GM19467 (cell line): ENCODE data around the gene NR2F1-AS1.
A peak's percentile ranks its signal among the peaks of the same experiment; 100 is the strongest.

Experiments
- ATAC-seq: cut with Tn5 transposase; IDR thresholded peaks from one replicate; pipeline ENCODE4 v1.9.1; 2021; ENCODE audit warnings: mild to moderate bottlenecking, moderate library complexity; ENCODE audit not compliant: unreplicated experiment

NR2F1-AS1 gene

GRCh38 chr5:93589829-93590215 is 8.8 kb upstream of the NR2F1-AS1 start:
- ATAC-seq, result no peak

GRCh38 chr5:93589152-93589828 is 8.3 kb upstream of the NR2F1-AS1 start:
- no peak for ATAC-seq

GRCh38 chr5:93588352-93589151 is 7.5 kb upstream of the NR2F1-AS1 start:
- ATAC-seq, result no peak

DNA sequence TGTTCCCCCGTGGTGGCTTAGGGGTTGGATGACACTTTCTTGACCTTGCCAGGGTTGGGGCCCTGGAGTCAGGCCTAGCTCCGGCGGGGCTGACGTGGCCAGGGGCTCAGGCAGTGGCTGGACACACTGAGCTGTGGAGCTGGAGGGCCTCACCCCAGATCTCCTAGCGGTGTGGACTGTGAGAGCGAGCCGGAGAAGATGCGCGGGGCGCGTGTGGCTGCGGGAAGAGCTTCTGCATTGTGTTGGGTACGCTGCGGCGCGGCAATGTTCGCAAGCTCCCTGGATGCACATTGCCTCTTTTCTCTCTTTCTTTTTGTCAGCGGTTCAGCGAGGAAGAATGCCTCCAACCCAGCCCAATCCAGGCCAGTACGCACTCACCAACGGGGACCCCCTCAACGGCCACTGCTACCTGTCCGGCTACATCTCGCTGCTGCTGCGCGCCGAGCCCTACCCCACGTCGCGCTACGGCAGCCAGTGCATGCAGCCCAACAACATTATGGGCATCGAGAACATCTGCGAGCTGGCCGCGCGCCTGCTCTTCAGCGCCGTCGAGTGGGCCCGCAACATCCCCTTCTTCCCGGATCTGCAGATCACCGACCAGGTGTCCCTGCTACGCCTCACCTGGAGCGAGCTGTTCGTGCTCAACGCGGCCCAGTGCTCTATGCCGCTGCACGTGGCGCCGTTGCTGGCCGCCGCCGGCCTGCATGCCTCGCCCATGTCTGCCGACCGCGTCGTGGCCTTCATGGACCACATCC is 6.8 kb upstream of the NR2F1-AS1 start:
- no peak for ATAC-seq

DNA sequence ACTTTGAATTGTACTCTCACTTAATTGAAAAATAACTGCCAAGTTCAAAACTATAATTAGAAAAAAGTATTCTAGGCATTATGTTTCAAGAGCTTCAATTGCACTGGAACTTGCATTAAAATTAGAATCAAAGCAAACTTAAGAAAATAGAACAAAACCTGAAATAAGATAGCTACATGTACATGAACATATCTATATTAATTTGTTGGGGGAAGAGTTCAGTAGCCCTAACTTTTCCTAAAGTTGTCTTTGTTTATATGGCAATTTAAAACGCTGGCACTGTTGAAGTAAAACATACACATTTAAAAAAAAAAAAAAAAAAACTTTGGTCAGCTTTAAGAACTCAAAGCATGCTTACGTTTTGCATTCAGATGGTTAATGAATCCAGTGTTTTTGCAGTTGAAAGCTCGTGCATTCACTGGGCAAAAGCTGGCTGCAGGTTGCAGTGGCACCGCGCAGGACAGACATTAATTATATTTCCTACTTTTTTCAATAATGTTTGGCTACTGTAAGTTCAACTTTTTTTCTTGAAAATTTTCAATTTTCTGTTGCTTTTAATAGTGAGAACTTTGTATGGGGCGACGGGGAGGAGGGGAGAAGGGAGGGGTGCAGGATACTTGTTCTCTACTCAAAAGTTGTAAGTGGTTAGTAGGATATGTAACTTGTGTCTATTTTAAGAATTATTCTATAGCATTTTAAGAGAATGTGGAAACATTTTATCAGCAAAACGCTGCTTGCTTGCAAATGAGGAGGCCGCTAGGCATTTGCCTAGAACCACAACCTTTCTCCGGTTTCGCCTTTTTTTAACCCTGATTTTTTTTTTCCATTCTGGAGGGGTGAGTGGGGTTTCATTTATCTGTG is 5.9 kb upstream of the NR2F1-AS1 start:
- ATAC-seq, result no peak

- ATAC-seq, result no peak
Measured at GRCh38 chr5:93585767-93586385, 4.9 kb upstream of the NR2F1-AS1 start.

- no peak for ATAC-seq
Measured at GRCh38 chr5:93585041-93585766, 4.2 kb upstream of the NR2F1-AS1 start.

- no peak for ATAC-seq
Measured at GRCh38 chr5:93584596-93585040, 3.6 kb upstream of the NR2F1-AS1 start.

DNA sequence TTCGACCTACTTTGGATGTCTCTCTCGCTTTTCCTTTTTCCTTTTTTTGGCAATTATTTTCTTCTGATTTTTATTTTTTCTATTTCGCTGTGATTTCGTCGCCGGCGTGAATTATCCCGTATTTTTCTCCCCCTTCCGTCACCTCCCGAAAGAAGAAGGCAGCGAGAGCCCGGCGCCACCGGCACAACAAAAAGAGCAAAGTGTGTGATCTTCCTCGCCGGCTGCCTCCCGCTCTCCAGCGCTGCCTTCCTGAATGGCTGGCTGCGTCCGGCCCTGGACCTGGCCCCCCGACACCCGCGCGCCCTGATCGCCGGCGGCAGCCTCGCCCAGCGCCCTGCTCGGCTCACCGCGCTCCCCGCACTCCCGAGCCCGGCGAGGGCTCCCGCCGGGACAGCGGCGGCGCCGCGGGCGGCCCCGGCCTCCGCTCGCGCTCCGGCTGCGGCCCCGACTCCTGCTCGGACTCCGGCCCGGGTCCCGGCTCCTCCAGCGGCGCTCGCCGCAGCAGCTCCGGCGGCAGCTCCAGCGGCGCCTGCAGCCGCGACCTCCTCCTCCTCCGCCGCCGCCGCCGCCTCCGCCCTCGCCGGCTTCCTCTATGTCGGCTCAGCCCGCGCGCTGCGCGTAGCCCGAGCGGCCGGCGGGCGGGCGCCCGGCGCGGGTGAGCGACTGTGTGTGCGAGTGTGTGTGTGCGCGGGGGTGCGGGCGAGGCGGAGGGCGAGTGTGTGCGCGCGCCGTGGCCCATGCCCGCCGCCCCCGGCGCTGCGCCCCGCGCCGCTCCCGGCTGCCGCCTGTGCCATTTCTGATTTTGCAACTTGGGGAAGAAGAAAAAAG is 3.0 kb upstream of the NR2F1-AS1 start:
- peak; percentile 35 for ATAC-seq

GRCh38 chr5:93583439-93583767 is 2.4 kb upstream of the NR2F1-AS1 start:
- ATAC-seq, result no peak

DNA sequence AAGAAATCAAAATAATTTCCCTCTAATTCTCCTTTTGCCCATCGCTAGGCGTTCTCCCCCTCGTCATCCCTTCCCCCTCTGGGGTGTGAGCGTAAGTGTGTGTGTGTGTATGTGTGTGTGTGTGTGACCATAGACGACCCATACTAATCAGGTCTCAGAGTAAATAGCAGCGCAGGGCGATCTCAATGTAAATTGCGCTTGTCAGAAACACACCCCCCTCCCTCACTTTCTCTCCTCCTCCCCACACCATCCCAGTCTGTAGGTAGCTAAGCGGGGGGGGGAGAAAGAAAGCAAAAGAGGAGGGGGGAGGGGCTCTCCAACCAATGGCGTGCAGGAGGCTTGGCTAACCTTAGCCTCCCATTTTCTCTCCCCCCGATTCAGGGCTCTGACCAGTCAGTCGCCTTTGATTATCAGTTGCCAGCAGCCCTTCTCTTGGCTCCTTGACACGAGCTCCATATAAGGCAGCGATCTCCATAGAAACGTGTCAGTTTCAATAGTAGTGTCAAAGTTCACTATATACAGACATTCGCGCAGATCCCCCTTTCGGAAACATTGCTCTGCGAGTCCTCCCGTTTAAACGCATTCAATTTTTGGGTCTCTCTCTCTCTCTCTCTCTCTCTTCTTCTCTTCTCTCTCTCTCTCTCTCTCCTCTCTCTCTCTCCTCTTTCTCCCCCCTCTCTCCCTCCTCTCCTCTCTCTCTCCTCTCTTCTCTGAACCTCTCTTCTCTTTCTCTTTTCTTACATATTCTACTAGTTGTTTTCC is 1.8 kb upstream of the NR2F1-AS1 start, which contains the start of gene NR2F1:
Gene NR2F1 (plus strand): TSS at position 546 of the 762 bp plus-strand sequence. CDS start 1,802 bp downstream, outside the sequence.
- no peak for ATAC-seq

DNA sequence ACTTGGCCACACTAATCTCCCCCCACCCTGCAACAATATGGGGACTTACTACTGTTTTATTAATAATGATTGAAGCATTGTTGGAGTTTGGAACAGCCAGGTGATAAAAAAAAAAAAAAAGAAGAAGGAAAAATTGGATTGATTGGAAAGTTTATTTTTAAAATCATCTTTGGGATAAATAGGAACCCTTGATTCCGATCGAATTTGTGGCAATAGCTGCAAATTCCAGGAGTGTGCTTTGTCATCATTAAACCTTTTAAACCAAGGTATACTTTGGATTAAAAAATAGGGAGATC is 1.1 kb upstream of the NR2F1-AS1 start:
- ATAC-seq, result no peak

GRCh38 chr5:93580063-93580926 is 724 bp downstream of the NR2F1-AS1 start:
- no peak for ATAC-seq

DNA sequence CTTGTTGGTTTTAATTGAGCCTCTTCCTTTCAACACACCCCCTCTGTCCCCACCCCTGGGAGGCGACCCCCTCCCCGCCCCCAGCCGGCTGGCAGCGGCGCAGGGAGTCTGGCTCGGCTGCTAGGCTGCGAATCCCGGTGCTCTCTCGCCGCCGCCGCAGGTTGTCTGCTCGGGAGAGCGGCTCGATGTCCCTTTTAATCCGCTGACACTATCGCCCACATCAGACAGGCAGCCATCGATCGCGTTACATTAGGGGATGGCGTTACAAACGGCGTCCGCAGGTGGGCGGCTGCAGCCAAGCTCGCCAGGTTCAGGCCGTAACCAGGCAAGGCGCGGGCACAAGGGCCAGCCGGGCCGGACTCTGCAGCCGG is 1.3 kb downstream of the NR2F1-AS1 start:
- no peak for ATAC-seq

GRCh38 chr5:93578813-93579691 is 2.0 kb downstream of the NR2F1-AS1 start:
- ATAC-seq, result no peak
